Epidermal melanocyte (primary cell): ENCODE measurements around the gene TSEN2.
"Not testable (repeated sequence)": the region's sequence is repeated elsewhere in the genome, so short reads cannot be mapped to it uniquely, and the experiment has no call there.

Experiments
- DNase-seq: peaks from one replicate; pipeline ENCODE4 v3.0.0; 2011; ENCODE audit warnings: low spot score; ENCODE audit not compliant: insufficient read length

TSEN2 gene

GRCh38 chr3:12484198-12484982 is at the start of gene TSEN2:
TSS of gene TSEN2 (plus strand) at chr3:12484480. CDS start at chr3:12489801, 5,321 bp downstream.
- DNase-seq = peak; percentile 97

- no peak for DNase-seq
Observed at GRCh38 chr3:12436514-12437220, 47.6 kb upstream of the TSEN2 start.

GRCh38 chr3:12437221-12437605 is 47.1 kb upstream of the TSEN2 start:
- no peak for DNase-seq

- DNase-seq = no peak
Observed at GRCh38 chr3:12437861-12438260, 46.4 kb upstream of the TSEN2 start.

GRCh38 chr3:12438318-12438717 is 46.0 kb upstream of the TSEN2 start:
- no peak for DNase-seq

GRCh38 chr3:12439161-12439940 is 44.9 kb upstream of the TSEN2 start:
- no peak for DNase-seq

- DNase-seq = no peak
Observed at GRCh38 chr3:12440927-12441714, 43.2 kb upstream of the TSEN2 start.

- no peak for DNase-seq
Observed at GRCh38 chr3:12442654-12443501, 41.4 kb upstream of the TSEN2 start.

GRCh38 chr3:12443781-12444522 is 40.3 kb upstream of the TSEN2 start:
- DNase-seq = no peak

- no peak for DNase-seq
Observed at GRCh38 chr3:12444582-12445471, 39.5 kb upstream of the TSEN2 start.

GRCh38 chr3:12445523-12446240 is 38.6 kb upstream of the TSEN2 start:
- no peak for DNase-seq

GRCh38 chr3:12446298-12446697 is 38.0 kb upstream of the TSEN2 start:
- no peak for DNase-seq

- DNase-seq = no peak
Observed at GRCh38 chr3:12447075-12447474, 37.2 kb upstream of the TSEN2 start.

- DNase-seq = not testable (repeated sequence)
Observed at GRCh38 chr3:12448404-12449202, 35.7 kb upstream of the TSEN2 start.

- DNase-seq = no peak
Observed at GRCh38 chr3:12449889-12450682, 34.2 kb upstream of the TSEN2 start.

- no peak for DNase-seq
Observed at GRCh38 chr3:12451481-12451880, 32.8 kb upstream of the TSEN2 start.
